Glomerular visceral epithelial cell (primary cell): ENCODE results near the gene ATAD2B.
"Not testable (repeated sequence)": the region's sequence is repeated elsewhere in the genome, so short reads cannot be mapped to it uniquely, and the experiment has no call there.

Experiments used
- DNase-seq: peaks from one replicate; pipeline ENCODE4 v3.0.0-alpha.2; 2016; ENCODE audit errors: extremely low spot score

ATAD2B gene

DNA sequence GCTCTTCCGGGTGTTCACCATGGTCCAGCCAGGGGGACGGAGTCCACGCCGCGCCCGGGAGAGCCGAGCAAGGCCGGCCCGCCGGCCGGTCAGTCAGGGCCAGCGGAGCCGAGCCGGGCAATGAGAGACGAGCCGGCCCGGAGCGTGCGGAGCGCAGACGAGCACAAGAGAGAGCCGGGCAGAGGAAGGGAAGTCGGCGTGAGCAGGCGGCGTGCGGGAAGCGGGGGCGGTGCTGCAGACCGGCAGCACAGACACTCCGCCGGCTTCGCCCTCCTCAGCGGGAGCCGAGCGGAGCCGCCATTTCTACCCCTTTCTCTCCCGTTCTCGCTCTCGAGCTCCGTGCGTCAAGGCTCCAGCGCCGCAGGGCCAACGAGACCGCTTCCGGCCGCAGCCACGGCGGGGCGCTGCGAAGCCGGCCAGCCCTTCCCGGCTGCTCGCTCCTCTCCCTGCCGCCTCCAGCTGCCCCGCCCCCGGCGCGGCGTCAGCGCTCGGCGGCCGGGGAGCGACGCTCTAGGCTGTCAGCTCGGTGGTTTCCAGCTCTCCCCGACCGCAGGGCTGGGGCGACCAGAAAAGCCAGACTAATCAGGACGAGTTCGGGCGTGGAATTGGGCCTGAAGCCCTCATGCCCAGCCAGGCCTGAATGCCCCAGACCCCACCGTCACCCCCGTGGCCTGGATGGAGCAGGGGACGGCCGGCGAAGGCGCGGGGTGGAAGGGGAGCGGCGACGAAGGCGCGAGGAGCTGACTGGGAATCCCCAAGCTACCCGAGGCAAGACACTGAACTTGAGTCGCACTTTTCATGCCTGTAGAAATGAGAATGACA, at the start of gene ATAD2B:
TSS of gene ATAD2B (minus strand) at position 374 of the 822 bp plus-strand sequence. CDS start at position 21, 353 bp downstream.
- peak; percentile 95 for DNase-seq

DNA sequence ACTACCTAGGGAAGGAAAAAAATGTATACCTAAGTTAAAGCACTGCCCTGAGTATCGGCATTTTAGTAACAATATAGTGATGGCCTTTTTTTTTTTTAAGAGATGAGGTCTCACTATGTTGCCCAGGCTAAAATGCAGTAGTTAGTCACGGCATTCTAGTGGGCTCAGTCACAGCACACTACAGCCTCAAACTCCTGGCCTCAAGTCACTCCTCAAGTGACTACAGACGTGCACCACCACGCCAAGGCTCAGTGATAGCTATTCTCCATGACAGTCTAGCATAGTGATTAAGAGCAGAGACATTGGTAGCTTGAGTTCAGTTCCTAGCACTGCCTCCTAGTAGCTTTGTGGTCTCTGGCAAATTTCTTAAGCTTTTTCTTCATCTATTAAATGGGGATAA, 40.9 kb upstream of the ATAD2B start:
- DNase-seq = no peak

GRCh38 chr2:23954325-23955014, 27.5 kb upstream of the ATAD2B start:
- no peak for DNase-seq

GRCh38 chr2:23953625-23954024, 26.7 kb upstream of the ATAD2B start:
- DNase-seq = no peak

GRCh38 chr2:23952558-23952957, 25.6 kb upstream of the ATAD2B start:
- DNase-seq = not testable (repeated sequence)

- no peak for DNase-seq
Observed at GRCh38 chr2:23947350-23947749, 20.4 kb upstream of the ATAD2B start.

DNA sequence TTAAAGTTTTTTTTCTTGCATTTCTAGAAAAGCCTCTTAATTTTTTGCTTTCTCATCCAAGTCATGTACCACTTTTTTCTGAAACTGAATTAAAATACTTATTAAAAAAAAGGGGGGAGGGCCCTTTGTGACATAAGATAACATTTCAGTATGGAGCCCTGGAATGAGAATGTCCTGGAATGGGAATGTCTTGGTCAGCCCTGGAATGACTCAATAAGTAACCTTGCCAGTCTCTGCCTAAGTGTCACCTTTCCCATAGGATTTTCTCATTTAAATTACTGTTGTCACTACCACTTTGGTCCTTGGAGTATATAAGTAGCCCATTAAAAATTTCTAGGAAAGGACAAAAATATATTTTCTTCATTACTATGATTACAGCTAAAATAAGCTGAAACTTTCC, 18.1 kb upstream of the ATAD2B start:
- no peak for DNase-seq

- DNase-seq = no peak
Observed at GRCh38 chr2:23944527-23944926, 17.6 kb upstream of the ATAD2B start.

DNA sequence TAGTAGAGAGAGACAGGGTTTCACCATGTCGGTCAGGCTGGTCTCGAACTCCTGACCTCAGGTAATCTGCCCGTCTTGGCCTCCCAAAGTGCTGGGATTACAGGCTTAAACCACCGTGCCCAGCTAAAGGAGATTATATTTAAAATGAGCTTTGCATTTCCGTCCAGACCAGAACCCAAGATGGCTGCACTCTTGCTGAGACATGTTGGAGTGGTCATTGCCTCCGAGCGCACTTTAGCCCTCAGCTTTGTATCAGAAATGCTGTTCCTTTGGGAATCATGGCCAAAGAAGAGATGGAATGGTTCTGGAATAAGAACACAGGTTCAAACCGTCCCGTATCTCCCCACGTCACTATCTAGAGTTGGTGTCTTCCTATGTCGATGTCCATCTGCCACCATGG, 16.7 kb upstream of the ATAD2B start:
- no peak for DNase-seq

DNA sequence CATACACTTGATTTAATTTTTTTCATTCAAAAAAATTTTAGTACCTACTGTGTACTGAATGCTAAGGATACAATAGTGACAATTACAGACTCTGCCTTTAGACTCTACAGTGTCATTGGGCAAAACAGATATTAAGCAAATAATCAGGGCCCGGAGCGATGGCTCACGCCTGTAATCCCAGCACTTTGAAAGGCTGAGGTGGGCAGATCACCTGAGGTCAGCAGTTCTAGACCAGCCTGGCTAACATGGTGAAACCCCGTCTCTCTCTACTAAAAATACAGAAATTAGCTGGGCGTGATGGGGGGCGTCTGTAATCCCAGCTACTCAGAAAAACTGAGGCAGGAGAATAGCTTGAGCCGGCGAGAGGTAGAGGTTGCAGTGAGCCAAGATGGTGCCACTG, 14.7 kb upstream of the ATAD2B start:
- no peak for DNase-seq

DNA sequence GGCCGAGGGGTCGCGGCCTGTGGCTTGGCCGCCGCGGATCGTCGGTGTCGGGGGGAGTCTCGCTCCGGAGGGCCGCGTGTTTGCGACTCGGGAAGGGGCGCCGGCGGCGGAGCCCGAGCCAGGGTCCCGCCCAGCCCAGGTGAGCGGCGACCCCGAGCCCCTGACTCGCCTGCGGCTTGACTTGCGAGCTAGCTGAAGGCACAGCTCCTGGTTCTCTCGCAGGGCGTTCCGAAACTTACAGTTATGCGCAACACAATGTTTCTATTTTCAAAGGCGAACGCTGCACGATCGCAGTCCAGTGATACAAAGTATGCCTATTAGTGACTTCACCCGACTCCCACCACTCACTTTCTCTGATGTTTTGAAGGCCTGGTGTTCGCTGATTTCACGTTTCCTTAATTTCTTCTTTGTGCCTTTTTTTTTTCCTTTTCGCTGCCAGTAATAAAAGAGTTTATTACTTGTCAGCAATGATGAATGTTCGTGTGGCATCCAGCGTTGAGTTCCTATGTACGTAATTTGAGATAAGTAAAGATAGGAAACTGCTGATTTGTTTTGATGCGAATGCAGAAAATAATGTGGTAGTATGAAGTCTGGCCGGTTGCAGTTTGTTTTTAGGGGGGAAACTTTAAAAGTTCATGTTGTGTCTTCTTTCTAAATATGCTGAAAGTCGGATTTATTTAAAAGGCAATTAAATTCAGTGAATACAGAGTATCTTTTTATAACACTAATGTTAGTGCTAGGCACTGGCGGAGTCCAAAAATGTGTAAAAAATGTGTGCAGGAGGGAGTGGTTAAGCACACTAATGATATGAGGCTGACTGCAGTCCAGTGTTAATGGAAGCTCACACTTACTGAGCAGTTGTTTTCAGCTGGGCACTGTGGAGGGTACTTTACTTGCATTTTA, 14.0 kb upstream of the ATAD2B start:
- peak; percentile 41 for DNase-seq

GRCh38 chr2:23939987-23940717, 13.2 kb upstream of the ATAD2B start, which contains the start of gene UBXN2A:
UBXN2A (plus strand) TSS chr2:23940463; CDS start chr2:23958315, 17,852 bp downstream.
- DNase-seq = peak; percentile 82

DNA sequence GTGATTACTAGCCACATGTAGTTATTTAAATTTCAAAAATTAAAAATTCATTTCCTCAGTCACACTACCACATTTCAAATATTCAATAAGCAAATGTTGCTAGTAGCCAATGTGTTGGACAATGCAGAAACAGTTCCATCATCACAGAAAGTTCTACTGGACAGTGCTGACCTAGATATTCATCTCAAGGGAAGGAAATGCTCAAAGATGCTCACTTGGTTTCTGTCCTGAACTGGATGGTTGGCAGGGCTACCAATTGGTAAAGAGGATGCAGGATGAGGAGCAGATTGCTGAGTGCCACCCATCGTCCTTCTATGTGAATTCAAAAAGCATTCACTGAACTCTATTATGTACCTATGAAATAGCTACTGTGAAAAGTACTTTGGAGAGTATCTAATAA, 7.3 kb upstream of the ATAD2B start:
- no peak for DNase-seq

DNA sequence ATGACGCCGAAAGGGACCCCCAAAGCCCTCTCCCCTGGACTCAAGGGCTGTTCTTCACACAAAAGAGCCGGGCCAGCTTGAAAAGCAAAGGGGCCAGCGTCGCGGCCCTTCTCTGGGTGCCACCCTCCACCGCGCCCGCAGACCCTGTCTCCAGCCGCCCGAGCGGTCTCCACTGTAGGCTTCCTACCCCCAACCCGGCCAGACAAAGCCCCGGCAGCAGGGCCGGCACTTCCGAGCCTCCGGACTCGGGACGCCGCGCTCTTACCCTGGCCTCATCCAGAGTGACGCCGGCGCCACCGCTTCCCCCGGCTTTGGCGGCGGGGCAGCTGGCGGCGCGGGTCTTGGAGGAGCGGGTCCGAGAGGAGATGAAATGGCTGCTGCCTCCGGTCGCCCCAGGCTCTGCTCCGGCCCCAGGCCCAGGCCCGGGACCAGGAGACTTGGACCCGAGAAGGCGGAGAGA, 603 bp downstream of the ATAD2B start:
- DNase-seq = no peak

DNA sequence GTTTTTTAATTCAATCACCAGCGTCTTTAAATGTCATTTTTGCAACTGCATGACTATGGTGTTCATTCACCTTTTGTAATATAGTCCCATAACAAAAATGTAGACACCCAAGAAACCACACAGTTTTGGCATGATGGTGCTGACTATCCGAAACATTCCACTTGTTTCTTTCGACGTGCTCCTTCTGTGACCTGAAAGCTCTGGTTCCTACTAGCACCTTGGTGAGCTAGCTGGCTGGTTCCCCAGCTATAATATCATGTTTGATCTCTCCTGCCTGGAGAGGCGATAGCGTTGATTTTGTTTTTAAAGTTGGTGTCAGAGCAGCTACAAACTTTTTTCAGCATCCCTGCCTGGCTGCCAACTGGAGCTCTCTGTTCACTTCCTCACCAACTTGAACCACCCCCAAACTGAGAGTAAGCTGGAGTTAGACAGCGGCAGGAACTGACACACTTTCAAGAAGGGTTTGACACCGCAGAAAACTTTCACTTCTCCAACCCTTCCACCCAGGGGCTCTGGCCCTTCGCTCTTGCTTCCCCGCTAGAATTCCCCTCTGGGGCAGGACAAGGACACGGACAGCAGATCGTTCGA, 1.1 kb downstream of the ATAD2B start:
- DNase-seq = peak; percentile 63

DNA sequence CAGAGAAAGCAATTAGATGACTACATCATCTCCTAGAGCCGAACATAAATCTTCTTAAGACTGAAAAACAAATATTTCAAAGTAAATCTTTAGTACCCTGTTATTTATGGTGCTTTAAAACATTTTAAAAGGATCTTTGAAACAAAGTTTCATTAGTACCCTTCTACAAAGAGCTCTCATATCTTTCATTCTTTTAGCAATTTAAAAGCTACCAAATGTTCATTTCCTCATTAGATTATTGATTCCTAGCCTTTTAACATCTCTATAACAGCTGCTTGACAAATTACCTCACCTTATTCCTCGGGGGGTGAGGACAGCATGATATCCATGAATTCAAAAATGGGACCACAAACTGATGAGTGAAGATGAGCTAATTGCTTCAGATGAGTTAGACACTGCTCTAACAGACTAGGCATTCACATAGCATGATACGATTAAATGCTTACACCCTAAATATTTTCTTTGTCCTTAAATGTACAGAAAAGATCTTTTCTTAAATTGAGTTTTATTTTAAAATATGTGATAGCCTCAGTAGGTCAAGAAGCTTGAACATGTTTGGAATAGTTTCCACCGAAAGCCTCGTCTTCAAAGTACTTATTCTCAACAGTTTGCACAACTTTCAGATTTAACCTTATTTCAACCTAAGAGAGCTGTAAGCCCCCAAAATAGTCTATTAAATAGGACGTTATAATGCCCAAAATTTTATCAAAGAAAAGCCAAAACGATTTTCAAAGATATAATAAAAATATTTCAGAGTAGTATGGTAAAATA, 2.1 kb downstream of the ATAD2B start:
- DNase-seq = no peak

DNA sequence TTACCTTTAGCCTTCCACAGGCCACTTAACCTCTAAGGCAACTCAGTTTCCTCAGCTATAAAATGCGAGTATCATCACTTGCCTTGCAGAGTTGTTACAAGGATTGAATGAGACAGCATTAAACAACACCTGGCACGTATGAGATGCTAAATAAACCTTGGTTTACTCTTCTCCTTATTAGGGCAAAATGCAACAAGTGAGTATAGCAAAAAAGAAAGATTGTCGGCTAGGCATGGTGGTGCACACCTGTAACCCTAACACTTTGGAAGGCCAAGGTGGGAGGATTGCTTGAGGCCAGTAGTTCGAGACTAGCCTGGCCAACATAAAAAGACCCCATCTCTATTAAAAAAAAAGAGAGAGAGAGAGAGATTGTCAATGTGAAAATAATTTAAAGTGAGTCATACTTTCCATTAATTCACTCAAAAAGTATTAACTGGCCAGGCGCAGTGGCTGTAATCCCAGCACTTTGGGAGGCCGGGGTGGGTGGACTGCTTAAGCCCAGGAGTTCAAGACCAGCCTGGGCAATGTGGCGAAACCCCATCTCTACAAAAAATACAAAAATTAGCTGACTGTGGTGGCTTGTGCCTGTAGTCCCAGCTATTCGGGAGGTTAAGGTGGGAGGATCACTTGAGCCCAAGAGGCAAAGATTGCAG, 8.0 kb downstream of the ATAD2B start:
- DNase-seq = no peak

DNA sequence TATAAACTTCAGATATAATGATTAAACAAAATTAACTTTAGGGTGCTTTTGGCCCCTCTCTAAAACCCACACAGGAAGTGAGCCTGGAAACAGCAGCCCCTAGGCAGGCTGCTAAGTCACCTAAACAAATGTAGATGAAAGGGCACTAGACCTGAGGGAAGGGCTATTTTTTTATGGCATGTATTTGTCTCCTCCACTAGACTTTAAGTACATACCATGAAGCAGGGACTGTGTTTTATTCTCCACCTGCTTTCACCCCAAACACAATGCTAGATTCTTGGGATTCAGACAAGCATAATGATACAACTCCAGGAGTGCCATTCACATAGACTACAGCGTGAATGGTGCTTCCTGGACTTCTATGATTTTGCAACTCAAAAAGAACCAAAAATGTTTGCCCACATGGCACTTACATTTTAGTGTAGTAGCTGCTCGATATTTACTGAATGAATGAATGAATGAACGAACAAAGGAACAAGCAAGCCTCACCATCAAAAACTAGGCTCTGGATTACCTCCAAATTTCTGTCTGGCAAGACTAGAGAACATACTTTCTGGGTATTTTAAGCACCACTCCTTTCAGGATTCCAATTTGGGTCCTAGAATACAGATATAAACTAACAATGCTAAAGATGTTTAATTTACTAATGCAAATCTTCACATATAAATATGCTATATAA, 10.1 kb downstream of the ATAD2B start:
- DNase-seq = no peak

- no peak for DNase-seq
Observed at GRCh38 chr2:23915327-23915726, 11.6 kb downstream of the ATAD2B start.
